Gastrocnemius medialis (tissue), 4 donors: ENCODE measurements around the gene CD96.
"Not testable (repeated sequence)": the region's sequence is repeated elsewhere in the genome, so short reads cannot be mapped to it uniquely, and the experiment has no call there.

Experiments
- CTCF ChIP-seq, 5 experiments: fragments of 450-650 bp in 3 of 5; fragments of 200-600 bp in 2 of 5; sonication (generic) in 2 of 5; IDR thresholded peaks in 4 of 5; conservative IDR thresholded peaks in 1 of 5; 1 replicate in 4 of 5; 2 replicates in 1 of 5; pipeline ENCODE4 v1.5.1; 2016 to 2019; ENCODE audit warnings: antibody characterized with exemption in 5 of 5, mild to moderate bottlenecking in 3 of 5, moderate library complexity in 3 of 5
- POLR2A ChIP-seq, 2 donors: fragments of 450-650 bp; IDR thresholded peaks; one replicate each; pipeline ENCODE4 v1.6.1; 2017; ENCODE audit warnings: antibody characterized with exemption in 2 of 2, mild to moderate bottlenecking in 2 of 2, moderate library complexity in 2 of 2

GRCh38 chr3:111561902-111562301 lies 19.9 kb downstream of the CD96 start:
- not testable (repeated sequence) for TF ChIP-seq CTCF (IDR thresholded peaks at IDR 0.05 in 4 of 5, conservative IDR thresholded peaks at IDR 0.05 in 1 of 5); POLR2A (IDR thresholded peaks at IDR 0.05)
